Common myeloid progenitor, CD34-positive (primary cell): ENCODE data around the gene VPS52. TPM values are rescaled to one million over a fixed set of nuclear protein-coding genes. Genes with fewer than 3 reads are reported as not detected.

Source experiments
- CTCF ChIA-PET: fragments of 350-600 bp; sonication (Branson Sonifier 250); formaldehyde crosslinking; loops from one replicate; lab custom pipeline; 2021; ENCODE audit warnings: antibody characterized with exemption; lab: Charles Lee
- POLR2A ChIA-PET: fragments of 350-600 bp; sonication (Branson Sonifier 250); formaldehyde crosslinking; loops from one replicate; lab custom pipeline; 2021; ENCODE audit warnings: antibody characterized with exemption; lab: Charles Lee
- DNase-seq, 3 donors: peaks; one replicate each; pipeline versions ENCODE4 v3.0.0 to v3.0.0-alpha.2; 2013
- H3K27ac ChIP-seq, 2 experiments: 1 replicate in 1 of 2; 2 replicates in 1 of 2; pipeline ENCODE4 v1.7.0; 2013; ENCODE audit warnings: inconsistent platforms in 2 of 2, low read length in 2 of 2, mild to moderate bottlenecking in 2 of 2, low read depth in 1 of 2, moderate library complexity in 1 of 2; ENCODE audit not compliant: severe bottlenecking in 2 of 2, insufficient read depth in 1 of 2, poor library complexity in 1 of 2
- H3K27me3 ChIP-seq, 5 experiments: replicated peaks in 2 of 5; 1 replicate in 3 of 5; 2 replicates in 2 of 5; pipeline versions ENCODE4 v1.6.1 to v1.7.0; 2013; ENCODE audit warnings: low read length in 4 of 5, mild to moderate bottlenecking in 2 of 5, moderate library complexity in 2 of 5, inconsistent platforms in 1 of 5; ENCODE audit not compliant: insufficient read depth in 5 of 5, control insufficient read depth in 4 of 5
- H3K36me3 ChIP-seq, 4 experiments: 1 replicate in 2 of 4; 2 replicates in 2 of 4; pipeline versions ENCODE4 v1.6.1 to v1.7.0; 2013; ENCODE audit warnings: low read length in 3 of 4, control low read depth in 1 of 4, mild to moderate bottlenecking in 1 of 4; ENCODE audit not compliant: control insufficient read depth in 4 of 4, insufficient read depth in 4 of 4
- H3K4me1 ChIP-seq, 4 experiments: 1 replicate in 3 of 4; 2 replicates in 1 of 4; pipeline versions ENCODE4 v1.6.1 to v1.7.1; 2013; ENCODE audit warnings: low read length in 3 of 4, mild to moderate bottlenecking in 3 of 4, control low read depth in 1 of 4, inconsistent platforms in 1 of 4, moderate library complexity in 1 of 4; ENCODE audit not compliant: control insufficient read depth in 4 of 4, insufficient read depth in 4 of 4; ENCODE audit errors: control extremely low read depth in 1 of 4
- H3K4me3 ChIP-seq, 7 experiments: 1 replicate in 4 of 7; 2 replicates in 3 of 7; pipeline versions ENCODE4 v1.5.1 to v1.7.0; 2013; ENCODE audit warnings: mild to moderate bottlenecking in 7 of 7, low read length in 6 of 7, moderate library complexity in 6 of 7, inconsistent platforms in 2 of 7, low read depth in 2 of 7, control low read depth in 1 of 7; ENCODE audit not compliant: insufficient read depth in 4 of 7, control insufficient read depth in 1 of 7; ENCODE audit errors: extremely low read depth in 1 of 7
- H3K9me3 ChIP-seq, 5 experiments: 1 replicate in 4 of 5; 2 replicates in 1 of 5; pipeline versions ENCODE4 v1.6.1 to v1.7.1; 2013; ENCODE audit warnings: low read length in 4 of 5, mild to moderate bottlenecking in 2 of 5, inconsistent platforms in 1 of 5, low read depth in 1 of 5, moderate library complexity in 1 of 5; ENCODE audit not compliant: control insufficient read depth in 4 of 5, insufficient read depth in 2 of 5; ENCODE audit errors: control extremely low read depth in 1 of 5
- WGBS: methylation state at CpG from one replicate; pipeline ENCODE4 v1.1.5; 2013; ENCODE audit not compliant: insufficient coverage; 5-methylcytosine and 5-hydroxymethylcytosine counted together
- polyA plus RNA-seq: library from polyadenylated mRNA; unstranded; fragments of 120-200 nt; gene quantifications from one replicate; pipeline ENCODE4 v1.2.1, GENCODE V29; 2013

Gene VPS52
- polyA plus RNA-seq: 45.2 TPM

GRCh38 chr6:33271468-33272274, at the start of gene VPS52, which contains the start of gene RPS18:
Gene VPS52, minus strand, starts transcription at chr6:33271876. Its CDS starts 201 bp downstream, at chr6:33271675.
Gene RPS18, plus strand, starts transcription at chr6:33272075. Its CDS starts 45 bp downstream, at chr6:33272120.
- Histone ChIP-seq H3K36me3 (peaks cover 7 to 75% (median 49%) of the 10 kb centered on the region in 4 experiments), H3K4me1 (peaks cover 7 to 56% (median 45%) of the 10 kb centered on the region in 4 experiments), H3K4me3 (peak within 1 kb of the TSS; percentile 72 to 95 (median 83)), H3K9me3 (no peaks in the 10 kb centered on the region), H3K27me3 (no peaks in the 10 kb centered on the region), H3K27ac (peak within 1 kb of the TSS; percentile 96 to 99)
- ChIA-PET POLR2A (interaction anchor here (0.6 to 2.8 kb wide), 16 partner anchors 8 to 300 kb away, joined by 3 to 10 read pairs (median 4); partner anchors contain the start of genes HLA-DPA1, PFDN6, RGL2 and WDR46), CTCF (interaction anchor here (0.6 to 1.9 kb wide), 14 partner anchors 11 to 318 kb away, joined by 3 to 9 read pairs (median 4); partner anchors contain the start of genes PFDN6, RGL2, WDR46 and ZBTB22)
- WGBS: 0% methylated on average over 45 of the region's 48 CpGs
- DNase-seq: peak; percentile 100

- H3K36me3 ChIP-seq: peaks cover 8 to 36% (median 27%) of the 10 kb centered on the region in 4 experiments
- WGBS: 87% methylated on average over 8 of the region's 9 CpGs
- H3K9me3 ChIP-seq: no peaks in the 10 kb centered on the region
- peaks cover 10 to 67% (median 42%) of the 10 kb centered on the region in 4 experiments for H3K4me1 ChIP-seq
- peak overlapping the region in 2 of 7 experiments; percentile 91 to 93 for H3K4me3 ChIP-seq
- ChIA-PET POLR2A (interaction anchor here (0.5 kb wide), 1 partner anchor 14 kb away, joined by 3 read pairs; no protein-coding TSS in a partner anchor), CTCF (interaction anchor here (0.9 kb wide), 1 partner anchor 9 kb away, joined by 3 read pairs; no protein-coding TSS in a partner anchor)
- no peaks in the 10 kb centered on the region for H3K27me3 ChIP-seq
- no peak for DNase-seq
- H3K27ac ChIP-seq: peak overlapping the region; percentile 25 to 94
Measured at GRCh38 chr6:33321227-33321626, 49.6 kb upstream of the VPS52 start.

GRCh38 chr6:33320315-33321181, 48.9 kb upstream of the VPS52 start:
- no peaks in the 10 kb centered on the region for H3K27me3 ChIP-seq
- CTCF ChIA-PET: interaction anchor here (0.6 to 0.9 kb wide), 2 partner anchors 9 to 22 kb away, joined by 3 read pairs; no protein-coding TSS in a partner anchor
- POLR2A ChIA-PET: interaction anchor here (0.5 kb wide), 1 partner anchor 15 kb away, joined by 3 read pairs; no protein-coding TSS in a partner anchor
- WGBS: 96% methylated on average over 28 of the region's 32 CpGs
- peak overlapping the region in 1 of 7 experiments; percentile 37 for H3K4me3 ChIP-seq
- H3K9me3 ChIP-seq: no peaks in the 10 kb centered on the region
- H3K27ac ChIP-seq: peak overlapping the region in 1 of 2 experiments; percentile 28
- H3K4me1 ChIP-seq: peaks cover 10 to 71% (median 44%) of the 10 kb centered on the region in 4 experiments
- no peak for DNase-seq
- H3K36me3 ChIP-seq: peaks cover 8 to 37% (median 29%) of the 10 kb centered on the region in 4 experiments

- H3K9me3 ChIP-seq: no peaks in the 10 kb centered on the region
- peaks cover 8 to 39% (median 29%) of the 10 kb centered on the region in 4 experiments for H3K36me3 ChIP-seq
- H3K4me1 ChIP-seq: peaks cover 10 to 77% (median 50%) of the 10 kb centered on the region in 4 experiments
- H3K4me3 ChIP-seq: no peak overlapping the region
- peak overlapping the region in 1 of 2 experiments; percentile 28 for H3K27ac ChIP-seq
- H3K27me3 ChIP-seq: no peaks in the 10 kb centered on the region
- ChIA-PET CTCF (no interaction called here), POLR2A (no interaction called here)
- DNase-seq: no peak
- whole genome bisulfite sequencing: 90% methylated on average over 3 of the region's 3 CpGs
Measured at GRCh38 chr6:33319939-33320314, 48.3 kb upstream of the VPS52 start.

GRCh38 chr6:33318426-33319073, 46.9 kb upstream of the VPS52 start:
- CTCF ChIA-PET: interaction anchor here (0.7 to 3.7 kb wide), 10 partner anchors 11 to 104 kb away, joined by 3 to 18 read pairs (median 3); partner anchors contain the start of genes RGL2, RPS18 and VPS52
- no peaks in the 10 kb centered on the region for H3K9me3 ChIP-seq
- H3K4me1 ChIP-seq: peaks cover 3 to 74% (median 47%) of the 10 kb centered on the region in 4 experiments
- peak overlapping the region in 5 of 7 experiments; percentile 75 to 91 (median 84) for H3K4me3 ChIP-seq
- WGBS: 100% methylated on average over 4 of the region's 8 CpGs
- peak overlapping the region; percentile 50 to 84 for H3K27ac ChIP-seq
- POLR2A ChIA-PET: interaction anchor here (0.6 to 1.1 kb wide), 3 partner anchors 10 to 347 kb away, joined by 3 to 5 read pairs (median 3); no protein-coding TSS in a partner anchor
- H3K36me3 ChIP-seq: peaks cover 8 to 39% (median 29%) of the 10 kb centered on the region in 4 experiments
- H3K27me3 ChIP-seq: no peaks in the 10 kb centered on the region
- DNase-seq: no peak
